Effector memory CD4-positive, alpha-beta T cell (primary cell): Measurements from ENCODE around the gene MXD4.
"Not testable (repeated sequence)": the region's sequence is repeated elsewhere in the genome, so short reads cannot be mapped to it uniquely, and the experiment has no call there.

ENCODE experiments used
- DNase-seq, 3 donors: peaks; one replicate each; pipeline ENCODE4 v3.0.0-alpha.2; 2020
- H3K27ac ChIP-seq: 2 replicates; pipeline ENCODE4 v1.7.0; 2013; ENCODE audit warnings: mild to moderate bottlenecking, low read length, moderate library complexity; ENCODE audit not compliant: insufficient read depth, poor library complexity, severe bottlenecking
- H3K27me3 ChIP-seq: replicated peaks from 2 replicates; pipeline ENCODE4 v1.7.0; 2013; ENCODE audit warnings: mild to moderate bottlenecking, low read length; ENCODE audit not compliant: insufficient read depth, control insufficient read depth, poor library complexity, severe bottlenecking
- H3K36me3 ChIP-seq: 2 replicates; pipeline ENCODE4 v1.7.0; 2013; ENCODE audit warnings: mild to moderate bottlenecking, low read length, moderate library complexity; ENCODE audit not compliant: control insufficient read depth, insufficient read depth
- H3K4me1 ChIP-seq: 2 replicates; pipeline ENCODE4 v1.7.0; 2013; ENCODE audit warnings: low read length, mild to moderate bottlenecking; ENCODE audit not compliant: control insufficient read depth, insufficient read depth, poor library complexity, severe bottlenecking
- H3K4me3 ChIP-seq: 2 replicates; pipeline ENCODE4 v1.7.0; 2013; ENCODE audit warnings: low read length, low read depth, mild to moderate bottlenecking; ENCODE audit not compliant: insufficient read depth, poor library complexity, severe bottlenecking
- H3K9me3 ChIP-seq: 2 replicates; pipeline ENCODE4 v1.7.0; 2013; ENCODE audit warnings: mild to moderate bottlenecking, low read length, moderate library complexity; ENCODE audit not compliant: control insufficient read depth

MXD4 gene

GRCh38 chr4:2284934-2285612 lies 23.2 kb upstream of the MXD4 start:
- Histone ChIP-seq H3K9me3 (no peaks in the 10 kb centered on the region), H3K27me3 (no peaks in the 10 kb centered on the region), H3K4me1 (peaks cover 36% of the 10 kb centered on the region), H3K36me3 (no peaks in the 10 kb centered on the region), H3K27ac (no peak overlapping the region), H3K4me3 (no peak overlapping the region)
- no peak for DNase-seq

GRCh38 chr4:2284161-2284933 lies 22.4 kb upstream of the MXD4 start:
- Histone ChIP-seq H3K27ac (no peak overlapping the region), H3K27me3 (no peaks in the 10 kb centered on the region), H3K4me1 (peaks cover 29% of the 10 kb centered on the region), H3K4me3 (no peak overlapping the region), H3K36me3 (no peaks in the 10 kb centered on the region), H3K9me3 (no peaks in the 10 kb centered on the region)
- no peak for DNase-seq

GRCh38 chr4:2283199-2283711 lies 21.3 kb upstream of the MXD4 start:
- Histone ChIP-seq H3K4me1 (peaks cover 27% of the 10 kb centered on the region), H3K27ac (no peak overlapping the region), H3K27me3 (no peaks in the 10 kb centered on the region), H3K36me3 (no peaks in the 10 kb centered on the region), H3K4me3 (no peak overlapping the region), H3K9me3 (no peaks in the 10 kb centered on the region)
- no peak for DNase-seq

DNA sequence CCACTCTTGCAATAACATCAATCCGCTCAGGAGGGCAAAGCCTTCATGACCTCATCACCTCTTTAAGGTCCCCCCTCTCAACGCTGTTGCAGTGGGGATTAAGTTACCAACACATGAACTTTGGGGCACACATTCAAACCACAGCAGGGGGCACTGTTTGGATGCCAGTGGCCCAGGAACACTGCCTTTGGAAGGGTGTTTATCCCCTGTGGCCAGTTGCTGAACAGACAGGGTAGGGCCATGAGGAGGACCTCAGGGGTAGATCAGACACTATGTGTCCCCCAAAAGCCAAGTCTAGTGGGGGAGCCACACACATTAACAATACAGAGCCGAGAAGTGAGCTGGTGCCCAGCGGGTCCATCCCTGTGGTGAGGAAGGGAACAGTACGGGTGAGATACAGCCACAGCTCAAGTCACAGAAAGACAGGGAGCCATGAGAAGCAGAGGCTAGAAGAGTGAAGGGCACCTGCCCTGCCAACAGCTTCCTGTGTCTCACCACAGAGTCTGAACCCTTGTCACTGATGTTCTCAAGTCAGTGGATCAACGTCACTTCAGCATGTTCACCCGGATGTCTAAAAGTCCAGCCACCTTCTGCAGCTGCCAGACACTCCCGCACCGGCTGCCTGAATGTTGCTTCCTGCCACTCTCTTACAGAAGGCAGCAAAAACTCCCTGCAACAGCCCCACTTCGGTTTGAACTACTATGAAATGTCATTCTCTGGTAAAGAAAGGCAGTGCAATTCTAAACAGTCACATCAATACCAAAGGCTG lies 19.9 kb upstream of the MXD4 start:
- Histone ChIP-seq H3K4me1 (peaks cover 27% of the 10 kb centered on the region), H3K27me3 (no peaks in the 10 kb centered on the region), H3K4me3 (no peak overlapping the region), H3K36me3 (no peaks in the 10 kb centered on the region), H3K27ac (peak overlapping the region; percentile 78), H3K9me3 (no peaks in the 10 kb centered on the region)
- DNase-seq = peak; percentile 81 to 88 (median 87)

DNA sequence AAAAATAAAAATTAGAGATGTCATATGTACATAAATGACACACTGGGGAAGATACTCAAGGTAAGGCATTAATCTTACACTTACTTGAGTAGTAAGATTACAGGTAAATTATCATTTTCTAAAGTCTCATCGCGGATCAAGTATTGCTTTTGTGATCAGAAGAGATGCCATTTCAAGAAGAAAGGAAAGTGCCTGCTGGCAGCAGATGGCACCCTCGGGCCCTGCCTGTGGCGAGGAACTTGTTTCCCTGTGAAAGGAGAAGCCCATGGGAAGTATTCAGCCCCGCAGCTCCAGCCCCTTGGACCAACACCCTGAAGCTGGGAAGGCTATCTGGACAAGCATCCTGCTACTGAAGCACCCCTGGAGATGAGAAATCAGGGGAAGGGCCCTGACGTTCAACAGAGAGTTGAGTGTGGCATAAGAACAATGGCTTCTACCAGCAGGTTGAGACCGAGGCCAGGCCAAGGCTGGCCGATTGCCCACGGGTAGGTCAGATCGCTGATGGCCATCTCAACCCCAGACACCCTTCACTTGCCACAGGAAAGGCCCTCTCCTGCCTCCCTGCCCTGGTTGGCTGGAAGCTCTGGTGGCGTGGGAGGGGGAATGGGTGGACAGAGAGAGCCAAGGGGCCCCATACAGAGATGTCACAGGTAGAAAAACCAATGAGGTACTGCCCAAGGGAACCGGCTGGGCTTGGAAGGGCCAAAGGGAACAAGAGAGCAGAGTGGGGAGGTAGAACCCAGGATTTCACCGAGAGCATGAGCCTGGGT lies 18.8 kb upstream of the MXD4 start:
- DNase-seq = no peak
- Histone ChIP-seq H3K27ac (peak overlapping the region; percentile 78), H3K36me3 (no peaks in the 10 kb centered on the region), H3K9me3 (no peaks in the 10 kb centered on the region), H3K4me3 (no peak overlapping the region), H3K4me1 (peaks cover 27% of the 10 kb centered on the region), H3K27me3 (no peaks in the 10 kb centered on the region)

DNA sequence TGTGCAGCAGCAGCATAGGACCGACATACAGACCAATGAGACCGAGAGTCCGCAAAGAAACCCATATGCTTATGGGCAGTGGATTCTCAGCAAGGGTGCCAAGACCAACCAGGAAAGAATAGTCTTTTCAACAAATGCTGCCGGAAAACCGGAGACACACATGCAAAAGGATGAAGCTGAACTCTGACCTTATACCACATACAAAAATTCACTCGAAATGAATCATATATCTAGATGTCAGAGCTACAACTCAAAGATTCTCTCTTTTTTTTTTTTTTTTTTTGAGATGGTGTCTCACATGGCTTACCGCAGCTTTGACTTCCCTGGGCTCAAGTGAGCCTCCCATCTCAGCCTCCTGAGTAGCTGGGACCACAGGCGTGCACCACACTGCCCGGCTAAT lies 16.0 kb upstream of the MXD4 start:
- no peak overlapping the region for H3K4me3 ChIP-seq
- no peaks in the 10 kb centered on the region for H3K36me3 ChIP-seq
- no peaks in the 10 kb centered on the region for H3K9me3 ChIP-seq
- peaks cover 23% of the 10 kb centered on the region for H3K4me1 ChIP-seq
- no peak overlapping the region for H3K27ac ChIP-seq
- no peak for DNase-seq
- H3K27me3 ChIP-seq = no peaks in the 10 kb centered on the region

- H3K27ac ChIP-seq = no peak overlapping the region
- H3K36me3 ChIP-seq = peaks cover under 1% of the 10 kb centered on the region
- H3K4me1 ChIP-seq = peaks cover 13% of the 10 kb centered on the region
- no peaks in the 10 kb centered on the region for H3K9me3 ChIP-seq
- no peak overlapping the region for H3K4me3 ChIP-seq
- no peak for DNase-seq
- H3K27me3 ChIP-seq = no peaks in the 10 kb centered on the region
Measured at GRCh38 chr4:2276581-2277325, 14.8 kb upstream of the MXD4 start.

DNA sequence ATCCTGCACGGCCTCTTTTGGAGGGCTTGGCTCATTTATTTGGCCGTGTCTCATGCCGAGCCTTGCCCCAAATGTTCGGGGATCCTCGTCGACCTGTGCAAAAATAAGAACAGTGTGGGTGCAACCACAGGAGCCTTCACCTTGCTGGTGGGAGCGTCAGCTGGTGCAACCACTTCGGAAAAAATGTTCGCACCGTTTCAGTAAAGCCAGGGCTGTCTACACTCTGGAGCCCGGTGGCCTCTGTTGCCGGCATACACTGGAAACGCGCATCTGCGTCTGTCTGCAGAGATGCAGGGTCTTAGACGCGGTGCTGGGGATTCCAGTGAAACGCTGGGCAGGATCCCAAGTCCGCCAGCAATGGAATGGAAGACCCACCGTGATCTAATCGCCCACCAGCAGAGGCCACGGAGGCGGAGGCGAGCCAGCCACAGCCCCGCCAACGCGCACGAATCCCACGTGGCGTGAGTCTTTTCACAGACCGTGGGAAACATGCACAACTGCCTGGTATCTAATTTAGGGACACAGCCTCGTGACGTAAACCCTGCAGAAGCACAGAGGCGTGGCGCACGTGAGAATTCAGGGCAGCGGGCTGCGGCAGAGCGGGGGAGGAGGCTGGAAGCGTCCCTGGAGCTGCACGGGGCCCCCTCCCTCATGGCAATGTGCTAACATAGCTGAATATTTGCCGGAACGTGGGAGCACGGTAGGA lies 13.8 kb upstream of the MXD4 start:
- H3K27ac ChIP-seq = no peak overlapping the region
- H3K4me1 ChIP-seq = peaks cover 3% of the 10 kb centered on the region
- peaks cover 7% of the 10 kb centered on the region for H3K36me3 ChIP-seq
- DNase-seq = no peak
- H3K27me3 ChIP-seq = no peaks in the 10 kb centered on the region
- no peak overlapping the region for H3K4me3 ChIP-seq
- no peaks in the 10 kb centered on the region for H3K9me3 ChIP-seq

GRCh38 chr4:2275044-2275397 lies 13.1 kb upstream of the MXD4 start:
- H3K4me1 ChIP-seq, H3K36me3 ChIP-seq, H3K9me3 ChIP-seq, H3K27ac ChIP-seq, H3K27me3 ChIP-seq, DNase-seq, H3K4me3 ChIP-seq: not testable (repeated sequence)
